H54 (cell line): ENCODE results near the gene NEMF.
"Not testable (repeated sequence)": the region's sequence is repeated elsewhere in the genome, so short reads cannot be mapped to it uniquely, and the experiment has no call there.

Experiments
- DNase-seq: peaks from one replicate; pipeline ENCODE4 v3.0.0; 2011; ENCODE audit warnings: low spot score, mixed read lengths; ENCODE audit not compliant: insufficient read length
- FAIRE-seq: peaks from 3 replicates; lab custom pipeline; 2011; peaks lifted over from hg19 to GRCh38; lab: Jason Lieb, UNC
- POLR2A ChIP-seq: IDR thresholded peaks from 2 replicates; pipeline ENCODE4 v1.6.1; 2011; ENCODE audit warnings: low read depth, mild to moderate bottlenecking, low read length

NEMF gene

GRCh38 chr14:49768301-49769121 is 84.1 kb downstream of the NEMF start:
- peak; percentile 28 for DNase-seq
- no peak; the same call in 1 of the 2 replicates for TF ChIP-seq POLR2A

GRCh38 chr14:49767571-49768300 is 84.9 kb downstream of the NEMF start, which contains the start of gene KLHDC2:
KLHDC2 (plus strand) TSS chr14:49768153; CDS start chr14:49768469, 316 bp downstream.
- DNase-seq: peak; percentile 57
- FAIRE-seq: no peak

More at GRCh38 chr14:49768301-49769121, 84.1 kb downstream of the NEMF start:
- FAIRE-seq: peak; percentile 93

GRCh38 chr14:49767270-49767570 is 85.4 kb downstream of the NEMF start:
- DNase-seq (no peak), FAIRE-seq (no peak)
- no peak for TF ChIP-seq POLR2A

More at GRCh38 chr14:49767571-49768300, 84.9 kb downstream of the NEMF start, which contains the start of gene KLHDC2:
- peak; percentile 77 for TF ChIP-seq POLR2A

GRCh38 chr14:49766839-49767238 is 85.7 kb downstream of the NEMF start:
- DNase-seq (no peak), FAIRE-seq (no peak)

GRCh38 chr14:49761839-49762551 is 90.6 kb downstream of the NEMF start:
- DNase-seq (no peak), FAIRE-seq (no peak)
- TF ChIP-seq POLR2A: no peak

More at GRCh38 chr14:49766839-49767238, 85.7 kb downstream of the NEMF start:
- TF ChIP-seq POLR2A: no peak

GRCh38 chr14:49755378-49755777 is 97.2 kb downstream of the NEMF start:
- FAIRE-seq: no peak
- no peak for DNase-seq

GRCh38 chr14:49754570-49755097 is 98.0 kb downstream of the NEMF start:
- no peak for DNase-seq
- no peak for FAIRE-seq
- TF ChIP-seq POLR2A: no peak

More at GRCh38 chr14:49755378-49755777, 97.2 kb downstream of the NEMF start:
- no peak for TF ChIP-seq POLR2A

- not testable (repeated sequence) for FAIRE-seq, DNase-seq
These were observed 106.1 kb downstream of the NEMF start for GRCh38 chr14:49746476-49746875.

- FAIRE-seq (no peak), DNase-seq (no peak)
- TF ChIP-seq POLR2A: no peak
These were observed 107.4 kb downstream of the NEMF start for GRCh38 chr14:49745191-49745590.

GRCh38 chr14:49735669-49736068 is 116.9 kb downstream of the NEMF start:
- not testable (repeated sequence) for DNase-seq, FAIRE-seq

- no peak for DNase-seq
- no peak for TF ChIP-seq POLR2A
- no peak for FAIRE-seq
These were observed 118.8 kb downstream of the NEMF start for GRCh38 chr14:49733836-49734235.

GRCh38 chr14:49732896-49733295 is 119.7 kb downstream of the NEMF start:
- DNase-seq: no peak
- TF ChIP-seq POLR2A: no peak
- FAIRE-seq: no peak
